Subcutaneous abdominal adipose tissue (tissue), 5 donors: ENCODE results near the gene HK1.

Source experiments
- H3K27ac ChIP-seq: one replicate; pipeline ENCODE4 v1.7.0; 2013; ENCODE audit warnings: low read depth, mild to moderate bottlenecking, inconsistent platforms, low read length, moderate library complexity
- H3K27me3 ChIP-seq, 5 donors: one replicate each; pipeline ENCODE4 v1.7.0; 2013; ENCODE audit warnings: low read length in 5 of 5, inconsistent platforms in 1 of 5; ENCODE audit not compliant: control insufficient read depth in 5 of 5, insufficient read depth in 4 of 5
- H3K36me3 ChIP-seq, 5 donors: one replicate each; pipeline ENCODE4 v1.7.0; 2013; ENCODE audit warnings: low read length in 5 of 5; ENCODE audit not compliant: control insufficient read depth in 5 of 5, insufficient read depth in 5 of 5
- H3K4me1 ChIP-seq, 5 donors: one replicate each; pipeline ENCODE4 v1.7.0; 2013; ENCODE audit warnings: low read length in 5 of 5, mild to moderate bottlenecking in 3 of 5, moderate library complexity in 1 of 5; ENCODE audit not compliant: control insufficient read depth in 5 of 5, insufficient read depth in 5 of 5
- H3K4me3 ChIP-seq, 5 donors: one replicate each; pipeline ENCODE4 v1.7.0; 2013; ENCODE audit warnings: low read length in 5 of 5, low read depth in 1 of 5
- H3K9ac ChIP-seq, 5 donors: one replicate each; pipeline ENCODE4 v1.7.0; 2013; ENCODE audit warnings: low read length in 5 of 5, mild to moderate bottlenecking in 4 of 5, moderate library complexity in 3 of 5
- H3K9me3 ChIP-seq, 5 donors: one replicate each; pipeline ENCODE4 v1.7.0; 2013; ENCODE audit warnings: low read length in 5 of 5; ENCODE audit not compliant: control insufficient read depth in 5 of 5
- donor health status: healthy.
- donor health status: healthy.
- donor health status: healthy.
- donor health status: healthy.
- donor health status: healthy.

Gene HK1

DNA sequence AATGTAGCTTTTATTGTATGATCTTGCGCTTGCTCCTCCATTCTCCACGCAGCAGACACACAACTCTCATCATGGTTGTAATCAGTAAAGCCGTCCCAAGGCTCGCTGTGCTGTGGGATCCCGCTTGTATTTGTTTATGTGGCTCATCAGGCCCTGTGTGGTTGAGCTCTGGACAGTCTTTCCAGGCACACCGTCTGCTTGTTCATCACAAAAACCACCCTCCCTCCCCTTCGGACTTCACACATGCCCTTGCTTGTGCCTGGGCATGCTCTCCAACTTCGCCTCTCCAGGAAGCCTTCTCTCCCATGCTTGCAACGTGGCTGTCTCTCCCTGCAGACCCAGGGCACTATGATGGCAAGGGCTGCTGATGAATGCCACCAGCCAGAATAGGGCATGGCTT, 62.4 kb downstream of the HK1 start:
- no peaks in the 10 kb centered on the region for H3K27me3 ChIP-seq
- H3K4me1 ChIP-seq, result peaks cover 15 to 53% (median 47%) of the 10 kb centered on the region in 5 donors
- H3K4me3 ChIP-seq, result no peak overlapping the region
- no peak overlapping the region for H3K9ac ChIP-seq
- no peaks in the 10 kb centered on the region for H3K9me3 ChIP-seq
- H3K36me3 ChIP-seq, result peaks cover 0 to 22% (median 12%) of the 10 kb centered on the region in 5 donors
- H3K27ac ChIP-seq, result no peak overlapping the region

DNA sequence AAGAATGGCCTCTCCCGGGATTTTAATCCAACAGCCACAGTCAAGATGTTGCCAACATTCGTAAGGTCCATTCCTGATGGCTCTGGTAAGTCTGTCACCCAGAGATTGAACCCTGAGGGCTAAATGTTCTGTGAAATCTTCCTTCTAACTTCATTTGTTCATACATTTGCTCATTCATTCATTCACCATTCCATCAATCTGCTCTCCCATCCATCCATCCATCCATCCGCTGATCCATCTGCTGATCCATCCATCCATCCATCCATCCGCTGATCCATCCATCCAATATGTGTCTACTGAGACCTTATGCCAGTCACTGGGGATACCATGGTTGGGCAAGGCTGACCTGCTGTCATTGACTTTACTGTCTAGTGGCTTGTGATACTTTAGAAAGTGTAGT, 65.6 kb downstream of the HK1 start:
- no peak overlapping the region for H3K9ac ChIP-seq
- H3K27me3 ChIP-seq, result no peaks in the 10 kb centered on the region
- H3K9me3 ChIP-seq, result no peaks in the 10 kb centered on the region
- no peak overlapping the region for H3K4me3 ChIP-seq
- peaks cover 0 to 22% (median 12%) of the 10 kb centered on the region in 5 donors for H3K36me3 ChIP-seq
- H3K4me1 ChIP-seq, result peaks cover 11 to 52% (median 47%) of the 10 kb centered on the region in 5 donors
- no peak overlapping the region for H3K27ac ChIP-seq

DNA sequence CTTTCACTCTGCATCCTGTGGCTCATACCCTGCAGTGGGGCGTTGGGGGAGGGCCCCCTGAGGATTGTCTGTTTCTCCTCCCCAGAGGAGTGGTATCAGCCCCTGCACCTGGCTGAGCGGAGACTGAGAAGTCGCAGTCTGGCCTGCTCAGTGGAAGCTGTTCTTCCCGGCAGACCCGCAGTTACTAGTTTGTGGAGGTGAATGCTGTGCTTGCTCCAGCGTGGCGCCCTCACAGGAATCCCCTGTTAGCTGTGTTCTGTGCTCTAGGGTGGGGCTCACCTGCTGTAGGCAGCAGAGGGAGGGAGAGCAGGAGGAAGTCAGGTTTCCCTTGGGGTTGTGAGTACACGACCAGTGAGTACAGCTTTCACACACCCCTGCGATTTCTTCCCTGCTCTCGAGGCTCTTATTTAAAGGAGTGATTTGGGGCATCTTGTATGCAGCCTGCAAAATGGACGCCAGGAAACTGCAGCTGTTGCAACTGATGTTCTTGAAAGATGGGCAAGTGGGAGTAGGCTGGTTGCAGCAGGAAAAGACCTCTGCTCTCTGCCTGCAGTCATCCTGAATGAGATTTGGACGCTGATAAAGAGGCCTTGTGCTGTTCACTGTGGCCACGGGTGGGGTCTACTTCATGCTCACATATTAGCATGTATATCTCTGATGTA, 66.4 kb downstream of the HK1 start:
- no peak overlapping the region for H3K4me3 ChIP-seq
- no peak overlapping the region for H3K9ac ChIP-seq
- no peak overlapping the region for H3K27ac ChIP-seq
- peaks cover 16 to 52% (median 47%) of the 10 kb centered on the region in 5 donors for H3K4me1 ChIP-seq
- H3K36me3 ChIP-seq, result peaks cover 0 to 22% (median 12%) of the 10 kb centered on the region in 5 donors
- no peaks in the 10 kb centered on the region for H3K27me3 ChIP-seq
- H3K9me3 ChIP-seq, result no peaks in the 10 kb centered on the region

DNA sequence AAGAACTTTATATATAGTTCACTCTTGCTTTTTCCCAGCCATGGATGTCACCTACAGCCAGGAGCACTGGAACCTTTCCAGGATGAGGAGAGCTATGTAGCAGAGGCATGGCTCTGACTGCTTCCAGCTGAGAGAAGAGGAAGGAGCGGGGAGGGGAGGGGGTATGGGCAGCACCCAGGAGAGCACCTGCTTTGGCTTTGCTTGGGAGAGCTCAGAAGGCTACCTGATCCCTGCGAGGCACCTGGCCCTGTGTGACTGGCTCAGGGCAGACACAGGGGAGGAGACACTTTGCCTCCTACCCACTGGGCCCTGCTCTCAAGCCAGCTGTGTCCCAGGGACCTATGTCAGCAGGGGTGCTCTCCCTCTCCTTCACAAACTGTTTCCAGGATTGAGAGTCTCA, 67.1 kb downstream of the HK1 start:
- peaks cover 0 to 22% (median 12%) of the 10 kb centered on the region in 5 donors for H3K36me3 ChIP-seq
- peaks cover 16 to 52% (median 46%) of the 10 kb centered on the region in 5 donors for H3K4me1 ChIP-seq
- peak overlapping the region; percentile 73 for H3K27ac ChIP-seq

DNA sequence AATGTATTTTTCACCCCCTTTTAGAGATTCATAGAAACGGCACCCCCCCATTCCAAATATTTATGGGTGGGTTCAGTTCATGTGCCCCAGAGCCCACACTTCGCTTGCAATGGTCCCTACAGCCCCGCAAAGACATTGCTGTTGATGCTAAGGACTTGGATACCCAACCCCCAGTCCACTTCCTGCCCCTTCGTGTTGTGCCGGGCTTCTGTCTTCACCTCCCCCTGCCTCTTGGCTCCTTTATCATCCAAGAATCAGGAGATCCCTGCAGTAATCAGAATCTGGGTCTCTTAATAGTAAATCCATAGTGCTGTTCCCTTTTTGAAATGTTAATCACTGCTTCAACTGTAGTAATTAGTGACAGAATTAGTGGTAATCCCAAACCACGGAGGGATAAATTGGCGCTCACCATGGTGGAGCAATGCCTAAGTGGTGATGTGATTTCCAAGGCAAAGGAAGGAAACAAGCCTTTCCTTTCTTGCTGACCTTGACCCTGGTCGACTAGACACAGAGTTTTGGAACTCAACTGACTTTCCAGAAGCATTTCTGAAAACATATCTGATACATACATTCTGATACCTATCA, 67.7 kb downstream of the HK1 start:
- H3K4me1 ChIP-seq, result peaks cover 16 to 52% (median 46%) of the 10 kb centered on the region in 5 donors
- H3K27ac ChIP-seq, result peak overlapping the region; percentile 73
- no peaks in the 10 kb centered on the region for H3K9me3 ChIP-seq
- H3K27me3 ChIP-seq, result no peaks in the 10 kb centered on the region
- H3K4me3 ChIP-seq, result no peak overlapping the region
- H3K36me3 ChIP-seq, result peaks cover 0 to 22% (median 12%) of the 10 kb centered on the region in 5 donors
- no peak overlapping the region for H3K9ac ChIP-seq

More for the DNA sequence above, 67.1 kb downstream of the HK1 start:
- no peaks in the 10 kb centered on the region for H3K27me3 ChIP-seq
- H3K4me3 ChIP-seq, result no peak overlapping the region
- H3K9me3 ChIP-seq, result no peaks in the 10 kb centered on the region
- H3K9ac ChIP-seq, result no peak overlapping the region

DNA sequence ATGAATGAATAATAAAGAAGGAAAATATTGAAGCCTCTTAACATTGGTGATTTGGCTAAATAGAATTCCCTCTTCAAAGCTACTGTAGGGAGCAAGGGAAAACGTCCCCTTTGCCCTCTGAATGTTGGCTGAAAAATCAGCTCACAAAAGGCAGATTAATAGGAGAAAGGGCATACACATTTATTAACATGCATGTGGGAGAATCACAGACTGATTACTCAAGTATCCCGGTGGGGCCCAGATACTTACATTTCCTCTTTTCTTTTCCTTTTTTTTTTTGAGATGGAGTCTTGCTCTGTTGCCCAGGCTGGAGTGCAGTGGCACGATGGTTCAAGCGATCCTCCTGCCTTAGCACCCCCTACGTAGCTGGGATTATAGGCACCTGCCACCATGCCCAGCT, 68.5 kb downstream of the HK1 start:
- no peaks in the 10 kb centered on the region for H3K9me3 ChIP-seq
- H3K9ac ChIP-seq, result peak overlapping the region in 1 of 5 donors; percentile 40
- H3K36me3 ChIP-seq, result peaks cover 0 to 22% (median 12%) of the 10 kb centered on the region in 5 donors
- no peaks in the 10 kb centered on the region for H3K27me3 ChIP-seq
- peaks cover 16 to 52% (median 46%) of the 10 kb centered on the region in 5 donors for H3K4me1 ChIP-seq
- peak overlapping the region in 1 of 5 donors; percentile 2 for H3K4me3 ChIP-seq
- peak overlapping the region; percentile 73 for H3K27ac ChIP-seq

DNA sequence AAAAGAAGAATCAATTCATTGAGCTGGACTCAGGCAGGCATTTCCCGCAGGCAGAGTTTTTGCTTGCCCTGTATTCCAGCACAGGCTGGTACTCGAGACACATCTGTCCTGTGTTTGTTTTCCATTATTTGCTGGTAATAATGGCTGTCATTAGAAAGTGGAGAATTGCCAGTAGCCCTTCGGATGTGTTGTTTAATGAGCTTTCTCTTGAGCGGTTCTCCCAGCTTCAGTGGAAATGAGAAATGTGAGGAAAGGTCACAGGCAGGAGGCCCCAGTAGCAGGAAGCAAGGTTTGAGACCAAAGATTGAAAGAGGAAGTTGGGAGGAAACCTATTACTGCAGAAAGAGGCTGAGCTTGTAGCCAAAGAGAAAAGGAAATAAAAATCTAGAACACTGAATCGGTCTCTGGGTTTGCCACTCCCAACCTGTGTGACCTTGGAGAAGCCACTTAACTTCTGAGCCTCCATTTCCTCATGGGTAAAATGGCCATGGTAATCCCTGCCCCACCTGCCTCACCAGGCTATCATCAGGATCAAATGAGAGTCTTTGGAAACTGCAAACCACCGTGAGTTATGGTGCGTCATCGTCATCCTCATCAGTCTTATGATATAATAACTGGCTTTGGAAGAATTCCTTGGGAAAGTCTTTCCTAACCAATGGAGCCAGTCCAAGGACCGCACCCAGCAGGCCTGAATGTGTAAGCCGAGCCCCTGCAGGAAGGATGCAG, 70.7 kb downstream of the HK1 start:
- H3K36me3 ChIP-seq, result peaks cover 0 to 20% (median 11%) of the 10 kb centered on the region in 5 donors
- peak overlapping the region; percentile 73 for H3K27ac ChIP-seq

DNA sequence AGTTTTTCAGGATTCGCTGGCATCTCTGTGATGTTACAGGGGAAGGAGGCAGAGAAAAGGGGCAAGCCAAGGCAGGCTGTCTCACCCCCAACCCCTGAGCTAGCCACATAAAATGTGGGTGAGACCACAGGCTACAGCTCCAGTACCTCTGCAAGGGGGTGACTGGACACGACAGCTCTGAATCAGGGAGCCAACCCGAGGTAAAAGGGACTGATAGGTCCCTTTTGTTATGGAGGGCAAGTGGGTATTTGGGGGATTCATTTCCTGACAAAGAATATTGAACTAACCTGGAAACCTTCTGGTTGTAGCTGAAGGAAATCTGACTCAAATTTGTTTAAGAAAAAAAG, 71.2 kb downstream of the HK1 start:
- no peaks in the 10 kb centered on the region for H3K27me3 ChIP-seq
- H3K9ac ChIP-seq, result no peak overlapping the region
- H3K36me3 ChIP-seq, result peaks cover 0 to 15% (median 7%) of the 10 kb centered on the region in 5 donors
- H3K27ac ChIP-seq, result peak overlapping the region; percentile 53
- no peak overlapping the region for H3K4me3 ChIP-seq
- no peaks in the 10 kb centered on the region for H3K9me3 ChIP-seq
- H3K4me1 ChIP-seq, result peaks cover 16 to 54% (median 52%) of the 10 kb centered on the region in 5 donors

More for the DNA sequence above, 70.7 kb downstream of the HK1 start:
- Histone ChIP-seq H3K9me3 (no peaks in the 10 kb centered on the region), H3K4me1 (peaks cover 16 to 55% (median 52%) of the 10 kb centered on the region in 5 donors), H3K27me3 (no peaks in the 10 kb centered on the region), H3K9ac (peak overlapping the region in 2 of 5 donors; percentile 7 to 31), H3K4me3 (peak overlapping the region in 1 of 5 donors; percentile 21)

DNA sequence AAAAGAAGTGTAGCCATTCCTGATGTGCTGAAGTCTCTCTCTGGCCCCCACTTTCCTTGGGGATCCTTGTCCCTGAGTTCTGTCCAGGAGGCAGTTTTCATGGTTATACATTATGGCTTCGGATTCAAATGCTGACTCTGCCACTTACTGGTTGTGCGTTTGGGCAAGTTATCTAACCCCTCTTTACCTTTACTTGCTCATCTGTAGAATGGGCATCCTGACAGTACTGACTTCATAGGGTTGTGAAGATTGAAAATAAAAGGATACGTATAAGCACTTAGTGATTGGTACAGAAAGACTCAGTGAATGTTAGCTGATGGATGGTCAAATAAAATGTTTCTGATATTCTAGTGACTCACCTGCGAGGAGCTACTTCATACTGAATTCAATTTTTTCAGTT, 73.3 kb downstream of the HK1 start:
- Histone ChIP-seq H3K4me1 (peaks cover 8 to 39% (median 33%) of the 10 kb centered on the region in 5 donors), H3K9ac (no peak overlapping the region), H3K9me3 (no peaks in the 10 kb centered on the region), H3K27ac (no peak overlapping the region), H3K36me3 (peaks cover 0 to 4% (median 0%) of the 10 kb centered on the region in 5 donors), H3K27me3 (no peaks in the 10 kb centered on the region), H3K4me3 (no peak overlapping the region)
